Epithelial cell of proximal tubule (primary cell): ENCODE data around the gene RAC3. TPM values are rescaled to one million over a fixed set of nuclear protein-coding genes. Genes with fewer than 3 reads are reported as not detected.

Experiments
- DNase-seq: peaks from one replicate; pipeline ENCODE4 v3.0.0-alpha.2; 2011; ENCODE audit warnings: low read depth
- H3K4me3 ChIP-seq: 2 replicates; pipeline ENCODE4 v1.5.1; 2011; ENCODE audit warnings: low read depth, mild to moderate bottlenecking, low read length
- CTCF ChIP-seq: conservative IDR thresholded peaks from 2 replicates; pipeline ENCODE4 v1.5.1; 2012; ENCODE audit warnings: low read depth, mild to moderate bottlenecking, low read length
- total RNA-seq: library from RNA; depleted of rRNA; stranded (reverse); fragments of >200 nt; gene quantifications from 2 replicates; pipeline ENCODE4 v1.2.3, GENCODE V29; 2015

Gene RAC3
- total RNA-seq, 1 donor from 2014 or later: 60.0 TPM

GRCh38 chr17:82070611-82071010, 39.1 kb downstream of the RAC3 start:
- no peak for TF ChIP-seq CTCF
- no peak for DNase-seq
- H3K4me3 ChIP-seq: no peak overlapping the region

- no peak for TF ChIP-seq CTCF
- no peak overlapping the region for H3K4me3 ChIP-seq
- DNase-seq: no peak
Observed at GRCh38 chr17:82072827-82073226, 41.3 kb downstream of the RAC3 start.

DNA sequence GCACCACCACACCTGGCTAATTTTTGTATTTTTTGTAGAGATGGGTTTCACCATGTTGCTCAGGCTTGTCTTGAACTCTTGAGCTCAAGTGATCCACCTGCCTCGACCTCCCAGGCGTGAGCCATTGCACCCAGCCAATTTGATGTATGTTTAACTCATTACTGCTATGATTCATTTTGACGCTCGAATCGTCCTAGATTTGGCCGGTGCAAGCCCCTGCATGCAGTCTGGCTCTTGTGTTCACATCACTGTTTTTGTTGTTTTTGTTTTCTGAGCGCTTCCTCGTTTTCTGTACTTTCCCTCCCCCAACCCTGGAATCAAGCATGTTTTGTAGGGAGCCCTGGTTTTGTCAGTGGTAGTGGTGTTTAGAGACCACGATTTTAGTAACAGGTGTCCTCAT, 42.0 kb downstream of the RAC3 start:
- no peak for TF ChIP-seq CTCF

DNA sequence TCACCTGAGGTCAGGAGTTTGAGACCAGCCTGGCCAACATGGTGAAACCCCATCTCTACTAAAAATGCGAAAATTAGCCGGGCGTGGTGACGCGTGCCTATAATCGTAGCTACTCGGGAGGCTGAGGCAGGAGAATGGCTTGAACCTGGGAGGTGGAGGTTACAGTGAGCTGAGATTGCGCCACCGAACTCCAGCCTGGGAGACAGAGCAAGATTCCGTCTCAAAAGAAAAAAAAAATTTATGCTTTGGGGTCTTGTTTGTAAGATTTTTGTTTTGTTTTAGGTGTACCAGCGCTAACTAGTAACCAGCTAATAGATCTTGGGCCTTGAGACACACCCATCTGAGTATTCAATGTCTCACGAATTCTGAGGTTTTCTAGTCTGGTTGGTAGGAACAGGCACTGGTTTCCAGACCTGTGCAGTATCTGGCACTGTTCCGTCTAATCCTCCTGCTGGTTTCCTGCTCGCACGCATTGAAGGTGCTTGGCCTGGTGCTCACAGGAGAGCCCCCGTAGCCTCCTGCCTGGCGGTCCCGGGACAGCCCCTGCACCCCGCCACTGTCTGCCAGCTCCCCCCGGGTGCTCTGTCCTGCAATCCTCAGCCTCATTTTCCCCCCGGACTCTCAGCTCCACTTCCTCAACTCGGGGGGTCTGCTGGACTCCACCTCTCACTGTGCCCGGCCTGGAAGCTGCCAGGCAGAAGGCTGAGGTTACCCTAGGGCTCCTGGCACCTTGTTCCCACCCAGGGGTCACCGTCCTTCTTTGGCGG, 44.7 kb downstream of the RAC3 start:
- H3K4me3 ChIP-seq: no peak overlapping the region
- DNase-seq: no peak
- no peak for TF ChIP-seq CTCF

More for the DNA sequence above, 42.0 kb downstream of the RAC3 start:
- H3K4me3 ChIP-seq: no peak overlapping the region
- DNase-seq: no peak

GRCh38 chr17:82076785-82077591, 45.5 kb downstream of the RAC3 start:
- DNase-seq: no peak
- H3K4me3 ChIP-seq: no peak overlapping the region
- no peak for TF ChIP-seq CTCF

DNA sequence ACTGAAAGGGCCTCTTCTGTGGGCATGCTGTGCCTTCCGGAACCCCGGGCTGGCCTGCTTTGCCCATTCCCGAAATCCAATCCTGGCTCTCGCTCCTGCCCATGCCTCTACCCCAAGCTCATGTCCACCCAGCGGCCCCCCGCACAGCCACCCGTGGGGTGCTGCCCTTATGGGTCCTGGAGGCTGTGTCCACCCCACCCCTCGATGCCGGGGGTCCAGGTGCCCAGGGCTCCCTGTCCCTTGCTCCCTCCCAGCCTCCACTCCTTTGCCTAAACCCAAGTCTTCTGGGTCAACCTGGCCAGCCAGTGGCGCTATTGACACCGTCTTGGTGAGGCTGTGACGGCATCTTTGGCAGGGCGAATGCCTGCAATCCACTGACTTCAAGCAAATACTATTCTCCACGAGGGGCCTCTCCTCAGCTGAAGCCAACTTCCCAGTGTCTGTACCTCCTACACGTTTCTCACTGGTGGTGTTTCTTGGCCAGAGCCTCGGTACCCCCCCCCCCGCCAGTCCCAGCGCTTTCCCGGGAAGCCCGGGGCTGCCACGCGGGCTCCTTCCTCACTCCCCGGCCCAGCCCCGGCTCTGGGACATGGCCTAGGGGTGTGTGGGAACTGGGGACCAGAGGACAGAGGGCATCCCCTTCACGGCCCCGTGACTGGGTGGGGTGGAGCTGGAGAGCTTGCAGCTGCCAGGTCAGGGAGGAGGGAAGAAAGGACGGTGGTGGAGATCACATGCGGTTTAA, 46.3 kb downstream of the RAC3 start:
- DNase-seq: no peak
- no peak for TF ChIP-seq CTCF
- H3K4me3 ChIP-seq: no peak overlapping the region
